HG03558 (cell line): Measurements from ENCODE around the gene DPF3.

Experiments
- ATAC-seq: cut with Tn5 transposase; IDR thresholded peaks from one replicate; pipeline ENCODE4 v1.9.1; 2021; ENCODE audit warnings: moderate number of reproducible peaks; ENCODE audit not compliant: unreplicated experiment; ENCODE audit errors: extremely low read depth

Gene DPF3

GRCh38 chr14:72802588-72802946 lies 91.3 kb downstream of the DPF3 start:
- no peak for ATAC-seq

GRCh38 chr14:72801836-72802587 lies 91.9 kb downstream of the DPF3 start:
- no peak for ATAC-seq

- ATAC-seq = no peak
Measured at GRCh38 chr14:72801381-72801812, 92.5 kb downstream of the DPF3 start.

- no peak for ATAC-seq
Measured at GRCh38 chr14:72800848-72801370, 93.0 kb downstream of the DPF3 start.

GRCh38 chr14:72800296-72800695 lies 93.6 kb downstream of the DPF3 start:
- ATAC-seq = no peak

- no peak for ATAC-seq
Measured at GRCh38 chr14:72796935-72797334, 97.0 kb downstream of the DPF3 start.

GRCh38 chr14:72793156-72793939 lies 100.6 kb downstream of the DPF3 start:
- no peak for ATAC-seq

GRCh38 chr14:72792051-72792788 lies 101.7 kb downstream of the DPF3 start:
- no peak for ATAC-seq

- no peak for ATAC-seq
Measured at GRCh38 chr14:72790887-72791566, 102.9 kb downstream of the DPF3 start.

GRCh38 chr14:72788972-72789728 lies 104.8 kb downstream of the DPF3 start:
- no peak for ATAC-seq

GRCh38 chr14:72788255-72788654 lies 105.6 kb downstream of the DPF3 start:
- ATAC-seq = no peak

- no peak for ATAC-seq
Measured at GRCh38 chr14:72787841-72788240, 106.1 kb downstream of the DPF3 start.

GRCh38 chr14:72786378-72787350 lies 107.2 kb downstream of the DPF3 start:
- no peak for ATAC-seq

- ATAC-seq = no peak
Measured at GRCh38 chr14:72783741-72784140, 110.2 kb downstream of the DPF3 start.

GRCh38 chr14:72782817-72783216 lies 111.1 kb downstream of the DPF3 start:
- no peak for ATAC-seq

- no peak for ATAC-seq
Measured at GRCh38 chr14:72781561-72782508, 112.1 kb downstream of the DPF3 start.

- ATAC-seq = no peak
Measured at GRCh38 chr14:72780751-72781150, 113.2 kb downstream of the DPF3 start.
